Loucy (cell line): Measurements from ENCODE around the gene ZFP1.

ENCODE experiments used
- CTCF ChIP-seq: fragments of 200-600 bp; sonication (generic); conservative IDR thresholded peaks from 2 replicates; pipeline ENCODE4 v1.5.1; 2014; ENCODE audit warnings: mild to moderate bottlenecking, antibody characterized with exemption, low read length
- EZH2phosphoT487 ChIP-seq: fragments of 200-600 bp; IDR thresholded peaks from 2 replicates; pipeline ENCODE4 v1.6.1; 2018; ENCODE audit warnings: antibody characterized with exemption, mild to moderate bottlenecking, moderate library complexity, borderline replicate concordance

- TF ChIP-seq CTCF, result no peak
- no peak for TF ChIP-seq EZH2phosphoT487
Observed at GRCh38 chr16:75102595-75102994, 45.7 kb upstream of the ZFP1 start.
